Neural cell (in vitro differentiated cells): ENCODE measurements around the gene CAPN5. TPM values are rescaled to one million over a fixed set of nuclear protein-coding genes. Genes with fewer than 3 reads are reported as not detected.

Experiments
- H2AFZ ChIP-seq: fragments of 200-600, 300-800 bp; sonication (generic), shearing (Covaris generic); 2 replicates; pipeline ENCODE4 v1.6.0; 2014; ENCODE audit warnings: low read depth, mild to moderate bottlenecking, antibody characterized with exemption, low read length, moderate library complexity
- H3F3A ChIP-seq: fragments of 200-600 bp; shearing (Covaris generic); 2 replicates; pipeline ENCODE4 v1.6.1; 2016; ENCODE audit warnings: mild to moderate bottlenecking, moderate library complexity, mixed read lengths, antibody characterized with exemption, low read length; ENCODE audit not compliant: insufficient read depth, poor library complexity, severe bottlenecking
- H3K27ac ChIP-seq: fragments of 200-600, 300-800 bp; sonication (generic), shearing (Covaris generic); 2 replicates; pipeline ENCODE4 v1.5.1; 2014; ENCODE audit warnings: mild to moderate bottlenecking, low read length, moderate library complexity
- H3K27me3 ChIP-seq: fragments of 300-800, 200-600 bp; sonication (generic), shearing (Covaris generic); 2 replicates; pipeline ENCODE4 v1.6.0; 2014; ENCODE audit warnings: mild to moderate bottlenecking, low read depth, low read length, moderate library complexity; ENCODE audit not compliant: insufficient read depth
- H3K36me3 ChIP-seq: fragments of 300-800, 200-600 bp; sonication (generic), shearing (Covaris generic); 2 replicates; pipeline ENCODE4 v1.5.1; 2014; ENCODE audit warnings: mild to moderate bottlenecking, antibody characterized with exemption, low read length, moderate library complexity; ENCODE audit not compliant: insufficient read depth
- H3K4me2 ChIP-seq: fragments of 300-800, 200-600 bp; sonication (generic), shearing (Covaris generic); 2 replicates; pipeline ENCODE4 v1.6.0; 2014; ENCODE audit warnings: mild to moderate bottlenecking, low read length
- H3K4me3 ChIP-seq: fragments of 300-800, 200-600 bp; sonication (generic), shearing (Covaris generic); 2 replicates; pipeline ENCODE4 v1.5.1; 2014; ENCODE audit warnings: mild to moderate bottlenecking, low read length, moderate library complexity
- H3K79me2 ChIP-seq: fragments of 200-600 bp; shearing (Covaris generic); replicated peaks from 2 replicates; pipeline ENCODE4 v1.6.0; 2014; ENCODE audit warnings: mild to moderate bottlenecking, low read length, moderate library complexity; ENCODE audit not compliant: insufficient read depth
- H3K9ac ChIP-seq: fragments of 300-800, 200-600 bp; sonication (generic), shearing (Covaris generic); 2 replicates; pipeline ENCODE4 v1.6.1; 2016; ENCODE audit warnings: mild to moderate bottlenecking, low read length, mixed read lengths
- H3K9me2 ChIP-seq: fragments of 200-600 bp; shearing (Covaris generic); 2 replicates; pipeline ENCODE4 v1.6.1; 2016; ENCODE audit warnings: mild to moderate bottlenecking, low read length, mixed read lengths; ENCODE audit not compliant: insufficient read depth
- H3K9me3 ChIP-seq: fragments of 200-600, 300-800 bp; sonication (generic), shearing (Covaris generic); 2 replicates; pipeline ENCODE4 v1.6.1; 2016; ENCODE audit warnings: mild to moderate bottlenecking, mixed run types, low read length, moderate library complexity, mixed read lengths
- H4K20me1 ChIP-seq: fragments of 200-600 bp; shearing (Covaris generic); 2 replicates; pipeline ENCODE4 v1.6.1; 2016; ENCODE audit warnings: mild to moderate bottlenecking, mixed run types; ENCODE audit not compliant: insufficient read depth
- CTCF ChIP-seq: fragments of 450-650 bp; IDR thresholded peaks from 2 replicates; pipeline ENCODE4 v1.5.1; 2014; ENCODE audit warnings: antibody characterized with exemption, mild to moderate bottlenecking, moderate library complexity; ENCODE audit not compliant: poor library complexity, severe bottlenecking
- EP300 ChIP-seq: fragments of 450-650 bp; conservative IDR thresholded peaks from 2 replicates; pipeline ENCODE4 v1.6.1; 2014; ENCODE audit warnings: antibody characterized with exemption, mild to moderate bottlenecking, moderate library complexity; ENCODE audit not compliant: poor library complexity, severe bottlenecking
- EZH2 ChIP-seq: fragments of 200-600, 300-800 bp; shearing (Covaris generic), sonication (generic); IDR thresholded peaks from 2 replicates; pipeline ENCODE4 v1.6.1; 2014; ENCODE audit warnings: antibody characterized with exemption, low read length, borderline replicate concordance, mild to moderate bottlenecking; ENCODE audit not compliant: insufficient read depth, poor library complexity, severe bottlenecking
- MXI1 ChIP-seq: fragments of 450-650 bp; conservative IDR thresholded peaks from 2 replicates; pipeline ENCODE4 v1.6.1; 2014; ENCODE audit warnings: antibody characterized with exemption, mild to moderate bottlenecking; ENCODE audit not compliant: poor library complexity, severe bottlenecking
- POLR2AphosphoS5 ChIP-seq: IDR thresholded peaks from 2 replicates; pipeline ENCODE4 v1.6.1; 2012
- RAD21 ChIP-seq: fragments of 450-650 bp; conservative IDR thresholded peaks from 2 replicates; pipeline ENCODE4 v1.6.1; 2014; ENCODE audit warnings: antibody characterized with exemption, mild to moderate bottlenecking, moderate library complexity
- REST ChIP-seq: IDR thresholded peaks from 2 replicates; pipeline ENCODE4 v1.6.1; 2012; ENCODE audit warnings: borderline replicate concordance
- SMC3 ChIP-seq: fragments of 450-650 bp; conservative IDR thresholded peaks from 2 replicates; pipeline ENCODE4 v1.6.1; 2014; ENCODE audit warnings: antibody characterized with exemption, mild to moderate bottlenecking, moderate library complexity; ENCODE audit not compliant: poor library complexity
- TAF1 ChIP-seq: IDR thresholded peaks from 2 replicates; pipeline ENCODE4 v1.6.1; 2012; ENCODE audit warnings: low read depth
- polyA plus RNA-seq: library from polyadenylated mRNA; depleted of rRNA; stranded (reverse); fragments of >200 nt; gene quantifications from 2 replicates; pipeline ENCODE4 v1.2.3, GENCODE V29; 2014

The CAPN5 gene
- polyA plus RNA-seq, 1 donor from 2014 or later, result 20.5 TPM

GRCh38 chr11:77087723-77088225 is 21.0 kb downstream of the CAPN5 start:
- no peaks in the 10 kb centered on the region for H4K20me1 ChIP-seq
- H3K36me3 ChIP-seq, result no peaks in the 10 kb centered on the region
- H2AFZ ChIP-seq, result no peak overlapping the region
- no peaks in the 10 kb centered on the region for H3K79me2 ChIP-seq
- H3K9me2 ChIP-seq, result no peaks in the 10 kb centered on the region
- H3K4me3 ChIP-seq, result no peak overlapping the region
- H3K9ac ChIP-seq, result no peak overlapping the region
- no peak overlapping the region for H3K4me2 ChIP-seq
- no peaks in the 10 kb centered on the region for H3F3A ChIP-seq
- H3K27ac ChIP-seq, result no peak overlapping the region
- TF ChIP-seq REST (no peak), POLR2AphosphoS5 (no peak), EZH2 (no peak), SMC3 (no peak), TAF1 (no peak), CTCF (no peak), RAD21 (no peak), EP300 (no peak), MXI1 (no peak)
- no peaks in the 10 kb centered on the region for H3K9me3 ChIP-seq
- no peaks in the 10 kb centered on the region for H3K27me3 ChIP-seq

- no peaks in the 10 kb centered on the region for H3K9me3 ChIP-seq
- H3K4me2 ChIP-seq, result no peak overlapping the region
- no peaks in the 10 kb centered on the region for H3K79me2 ChIP-seq
- no peak overlapping the region for H3K4me3 ChIP-seq
- H3K36me3 ChIP-seq, result no peaks in the 10 kb centered on the region
- H3K9ac ChIP-seq, result no peak overlapping the region
- H3K9me2 ChIP-seq, result no peaks in the 10 kb centered on the region
- no peaks in the 10 kb centered on the region for H3K27me3 ChIP-seq
- TF ChIP-seq REST, result no peak
- TF ChIP-seq EZH2, result no peak
- no peak for TF ChIP-seq SMC3
- TF ChIP-seq CTCF, result no peak
- no peak for TF ChIP-seq EP300
- no peak for TF ChIP-seq POLR2AphosphoS5
- no peaks in the 10 kb centered on the region for H3F3A ChIP-seq
- H4K20me1 ChIP-seq, result no peaks in the 10 kb centered on the region
- H2AFZ ChIP-seq, result no peak overlapping the region
- no peak overlapping the region for H3K27ac ChIP-seq
Measured at GRCh38 chr11:77088236-77089003, 21.6 kb downstream of the CAPN5 start.
